T-helper 1 cell treated with Interleukin-12 subunit alpha and Interleukin-12 subunit beta and Interleukin-4 antibody, amounts not matched to agents 30 μg/mL and 1 μg/mL, for 36 hours (primary cell): ENCODE measurements around the gene PRR14.

Experiments
- H3K27ac Mint-ChIP-seq: one replicate; pipeline ENCODE4 v1.8.0; 2021; ENCODE audit warnings: mild to moderate bottlenecking, mixed read lengths
- H3K27me3 Mint-ChIP-seq: one replicate; pipeline ENCODE4 v1.8.0; 2021; ENCODE audit warnings: low read depth, mixed read lengths
- H3K36me3 Mint-ChIP-seq: one replicate; pipeline ENCODE4 v1.8.0; 2021; ENCODE audit warnings: low read depth, mixed read lengths
- H3K4me1 Mint-ChIP-seq: one replicate; pipeline ENCODE4 v1.8.0; 2021; ENCODE audit warnings: low read depth, mixed read lengths
- H3K4me3 Mint-ChIP-seq: one replicate; pipeline ENCODE4 v1.8.0; 2021; ENCODE audit warnings: mild to moderate bottlenecking, moderate library complexity, mixed read lengths
- H3K9me3 Mint-ChIP-seq: one replicate; pipeline ENCODE4 v1.8.0; 2021; ENCODE audit warnings: mixed read lengths

PRR14 gene

GRCh38 chr16:30649725-30650368 lies 913 bp upstream of the PRR14 start:
- H3K9me3 Mint-ChIP-seq, result no peaks in the 10 kb centered on the region
- no peaks in the 10 kb centered on the region for H3K27me3 Mint-ChIP-seq
- H3K36me3 Mint-ChIP-seq, result peaks cover 19% of the 10 kb centered on the region
- peaks cover 25% of the 10 kb centered on the region for H3K4me1 Mint-ChIP-seq
- H3K4me3 Mint-ChIP-seq, result peak overlapping the region; percentile 96
- peak overlapping the region; percentile 97 for H3K27ac Mint-ChIP-seq

GRCh38 chr16:30651124-30652004 lies 604 bp downstream of the PRR14 start:
- Mint-ChIP-seq H3K4me3 (peak overlapping the region; percentile 96), H3K36me3 (peaks cover 28% of the 10 kb centered on the region), H3K27me3 (no peaks in the 10 kb centered on the region), H3K4me1 (peaks cover 29% of the 10 kb centered on the region), H3K27ac (peak overlapping the region; percentile 97), H3K9me3 (no peaks in the 10 kb centered on the region)

DNA sequence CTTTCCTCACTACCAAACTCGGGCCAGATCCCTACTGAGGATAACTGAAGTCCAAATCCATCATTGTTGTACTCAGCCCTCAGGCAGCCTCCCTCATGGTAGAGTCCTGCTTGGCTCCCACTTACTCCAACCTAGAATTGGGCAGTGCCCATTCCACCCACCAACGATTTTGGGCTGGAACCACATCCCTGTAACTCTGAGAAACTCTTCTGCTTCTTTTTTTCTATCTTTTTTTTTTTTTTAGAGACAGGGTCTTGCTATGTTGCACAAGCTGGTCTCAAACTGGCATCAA lies 1.2 kb downstream of the PRR14 start:
- no peaks in the 10 kb centered on the region for H3K9me3 Mint-ChIP-seq
- peaks cover 29% of the 10 kb centered on the region for H3K36me3 Mint-ChIP-seq
- H3K4me3 Mint-ChIP-seq, result peak overlapping the region; percentile 84
- H3K4me1 Mint-ChIP-seq, result peaks cover 34% of the 10 kb centered on the region
- H3K27ac Mint-ChIP-seq, result peak overlapping the region; percentile 82
- H3K27me3 Mint-ChIP-seq, result no peaks in the 10 kb centered on the region

DNA sequence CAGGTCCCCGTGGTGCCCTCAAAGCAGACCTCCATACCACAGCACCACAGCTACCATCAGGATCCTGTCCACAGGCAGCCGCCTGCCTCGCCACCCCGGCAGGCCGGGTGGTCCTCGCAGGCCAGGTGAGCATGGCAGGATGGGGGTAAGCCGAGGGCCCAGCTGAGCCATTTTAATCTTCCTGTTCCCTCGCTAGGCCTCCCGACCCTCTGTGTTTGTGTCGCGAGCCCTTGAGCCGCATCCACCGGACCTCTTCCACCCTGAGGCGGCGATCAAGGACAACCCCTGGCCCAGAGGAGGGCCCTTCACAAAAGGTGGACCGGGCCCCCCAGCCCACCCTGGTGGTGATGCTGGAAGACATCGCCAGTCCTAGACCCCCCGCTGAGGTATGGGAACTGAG lies 2.0 kb downstream of the PRR14 start:
- peaks cover 29% of the 10 kb centered on the region for H3K36me3 Mint-ChIP-seq
- H3K4me3 Mint-ChIP-seq, result peak overlapping the region; percentile 84
- no peaks in the 10 kb centered on the region for H3K9me3 Mint-ChIP-seq
- H3K27me3 Mint-ChIP-seq, result no peaks in the 10 kb centered on the region
- H3K27ac Mint-ChIP-seq, result peak overlapping the region; percentile 82
- H3K4me1 Mint-ChIP-seq, result peaks cover 41% of the 10 kb centered on the region

GRCh38 chr16:30654856-30655255 lies 4.1 kb downstream of the PRR14 start:
- H3K4me3 Mint-ChIP-seq, result no peak overlapping the region
- no peaks in the 10 kb centered on the region for H3K9me3 Mint-ChIP-seq
- H3K36me3 Mint-ChIP-seq, result peaks cover 32% of the 10 kb centered on the region
- H3K27me3 Mint-ChIP-seq, result no peaks in the 10 kb centered on the region
- peaks cover 37% of the 10 kb centered on the region for H3K4me1 Mint-ChIP-seq
- no peak overlapping the region for H3K27ac Mint-ChIP-seq

- peaks cover 36% of the 10 kb centered on the region for H3K4me1 Mint-ChIP-seq
- H3K36me3 Mint-ChIP-seq, result peaks cover 35% of the 10 kb centered on the region
- H3K27me3 Mint-ChIP-seq, result no peaks in the 10 kb centered on the region
- no peaks in the 10 kb centered on the region for H3K9me3 Mint-ChIP-seq
- H3K27ac Mint-ChIP-seq, result no peak overlapping the region
- H3K4me3 Mint-ChIP-seq, result peak overlapping the region; percentile 48
Observed at GRCh38 chr16:30655815-30656347, 5.1 kb downstream of the PRR14 start.

GRCh38 chr16:30656388-30656787 lies 5.6 kb downstream of the PRR14 start:
- Mint-ChIP-seq H3K4me3 (peak overlapping the region; percentile 48), H3K27ac (no peak overlapping the region), H3K36me3 (peaks cover 38% of the 10 kb centered on the region), H3K27me3 (no peaks in the 10 kb centered on the region), H3K9me3 (no peaks in the 10 kb centered on the region), H3K4me1 (peaks cover 39% of the 10 kb centered on the region)

- H3K36me3 Mint-ChIP-seq, result peaks cover 45% of the 10 kb centered on the region
- H3K27ac Mint-ChIP-seq, result peak overlapping the region; percentile 84
- H3K27me3 Mint-ChIP-seq, result no peaks in the 10 kb centered on the region
- peaks cover 41% of the 10 kb centered on the region for H3K4me1 Mint-ChIP-seq
- peak overlapping the region; percentile 76 for H3K4me3 Mint-ChIP-seq
- H3K9me3 Mint-ChIP-seq, result no peaks in the 10 kb centered on the region
Observed at GRCh38 chr16:30656974-30657865, 6.5 kb downstream of the PRR14 start.

DNA sequence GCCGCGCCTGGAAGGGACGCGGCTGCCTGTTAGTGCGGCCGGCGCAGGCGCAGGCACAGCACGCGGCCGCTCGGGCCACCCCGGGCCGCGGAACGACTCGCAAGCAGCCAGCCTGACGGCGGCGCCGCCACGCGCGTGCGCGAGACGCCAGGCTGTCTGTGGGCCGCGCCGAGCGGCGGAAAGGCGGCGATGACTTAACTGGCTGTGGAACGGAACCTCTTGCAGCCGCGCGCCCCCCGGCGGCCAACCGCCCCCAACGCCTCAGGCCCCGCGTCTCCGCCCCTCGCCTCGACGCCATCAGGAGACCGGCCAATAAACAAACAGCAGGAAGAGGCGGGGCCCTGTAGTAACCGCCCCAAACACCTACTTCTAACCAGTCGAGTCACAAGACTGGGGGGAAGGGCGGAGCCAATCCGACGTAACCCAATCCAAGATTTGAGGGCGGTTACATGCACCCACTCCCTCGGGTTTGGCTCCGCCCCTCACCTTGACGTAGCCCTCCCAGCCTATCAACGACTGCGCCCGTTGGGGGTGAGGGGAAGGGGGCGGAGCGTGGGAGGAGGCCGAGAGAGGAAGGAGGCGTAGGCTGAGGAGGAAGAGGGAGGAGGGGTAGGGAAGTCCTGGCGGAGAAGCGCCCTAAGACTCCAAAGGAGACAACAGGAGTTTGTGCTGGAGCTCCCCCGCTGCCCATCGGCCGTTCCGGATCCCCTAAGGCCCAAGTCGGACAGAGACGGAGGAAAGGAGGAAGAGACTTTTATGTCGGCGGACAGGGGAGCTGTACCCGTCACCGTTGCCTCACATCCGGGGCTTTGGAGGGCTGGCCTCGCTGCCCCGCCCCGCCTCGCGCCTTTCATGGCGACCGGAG lies 7.3 kb downstream of the PRR14 start, which contains the start of gene FBRS:
TSS of gene FBRS (plus strand) at position 566 of the 865 bp plus-strand sequence. CDS start 1,088 bp downstream, outside the sequence.
- H3K27ac Mint-ChIP-seq, result peak within 1 kb of the TSS; percentile 100
- H3K4me3 Mint-ChIP-seq, result peak within 1 kb of the TSS; percentile 99
- H3K9me3 Mint-ChIP-seq, result no peaks in the 10 kb centered on the region
- peaks cover 39% of the 10 kb centered on the region for H3K36me3 Mint-ChIP-seq
- H3K27me3 Mint-ChIP-seq, result no peaks in the 10 kb centered on the region
- H3K4me1 Mint-ChIP-seq, result peaks cover 35% of the 10 kb centered on the region

- Mint-ChIP-seq H3K36me3 (peaks cover 46% of the 10 kb centered on the region), H3K4me3 (peak overlapping the region; percentile 99), H3K27ac (peak overlapping the region; percentile 100), H3K4me1 (peaks cover 42% of the 10 kb centered on the region), H3K27me3 (no peaks in the 10 kb centered on the region), H3K9me3 (no peaks in the 10 kb centered on the region)
Observed at GRCh38 chr16:30658731-30659506, 8.2 kb downstream of the PRR14 start.

- H3K36me3 Mint-ChIP-seq, result peaks cover 40% of the 10 kb centered on the region
- H3K4me1 Mint-ChIP-seq, result peaks cover 41% of the 10 kb centered on the region
- H3K9me3 Mint-ChIP-seq, result no peaks in the 10 kb centered on the region
Observed at GRCh38 chr16:30659507-30660423, 9.0 kb downstream of the PRR14 start.

More at GRCh38 chr16:30659507-30660423, 9.0 kb downstream of the PRR14 start:
- Mint-ChIP-seq H3K4me3 (peak overlapping the region; percentile 86), H3K27ac (peak overlapping the region; percentile 83), H3K27me3 (no peaks in the 10 kb centered on the region)
